HG02798 (cell line): ENCODE data around the gene CCDC9B.

ENCODE experiments used
- ATAC-seq: cut with Tn5 transposase; IDR thresholded peaks from one replicate; pipeline ENCODE4 v1.9.1; 2021; ENCODE audit warnings: mild to moderate bottlenecking; ENCODE audit not compliant: unreplicated experiment, poor library complexity

The CCDC9B gene

DNA sequence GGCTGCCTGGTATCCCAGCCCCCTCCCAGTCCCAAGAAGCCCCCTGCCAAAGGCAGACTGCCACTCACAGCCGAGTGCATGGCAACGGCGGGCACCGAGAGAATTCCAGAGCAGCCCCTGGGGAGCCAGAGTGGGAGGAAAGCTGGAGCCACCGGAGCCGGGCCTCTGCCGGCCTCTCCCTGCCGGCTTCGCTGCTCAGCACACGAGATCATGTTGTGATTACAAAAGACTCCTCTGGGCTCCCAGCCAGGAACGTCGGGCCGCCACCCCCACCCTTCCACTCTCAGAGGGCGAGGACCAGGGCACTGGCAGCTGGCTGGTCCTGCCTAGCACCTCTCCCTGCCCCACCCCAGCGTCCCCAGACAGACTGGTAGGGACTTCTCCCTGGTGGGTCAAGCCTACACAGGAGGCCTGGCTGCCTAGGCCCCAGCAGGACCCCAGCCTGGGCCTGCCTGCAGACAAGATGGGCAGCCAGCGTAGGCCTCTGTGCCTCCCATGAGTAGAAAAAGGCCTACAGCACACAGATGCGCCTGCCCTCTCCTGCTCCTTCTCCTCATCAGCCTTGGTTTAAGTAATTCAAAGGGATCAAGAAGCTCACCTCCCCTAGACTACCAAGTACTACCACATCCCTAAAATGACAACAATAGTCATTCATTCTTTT, at the start of gene CCDC9B:
CCDC9B (minus strand) TSS at position 200 of the 661 bp plus-strand sequence; CDS start at position 80, 120 bp downstream.
- ATAC-seq: no peak

DNA sequence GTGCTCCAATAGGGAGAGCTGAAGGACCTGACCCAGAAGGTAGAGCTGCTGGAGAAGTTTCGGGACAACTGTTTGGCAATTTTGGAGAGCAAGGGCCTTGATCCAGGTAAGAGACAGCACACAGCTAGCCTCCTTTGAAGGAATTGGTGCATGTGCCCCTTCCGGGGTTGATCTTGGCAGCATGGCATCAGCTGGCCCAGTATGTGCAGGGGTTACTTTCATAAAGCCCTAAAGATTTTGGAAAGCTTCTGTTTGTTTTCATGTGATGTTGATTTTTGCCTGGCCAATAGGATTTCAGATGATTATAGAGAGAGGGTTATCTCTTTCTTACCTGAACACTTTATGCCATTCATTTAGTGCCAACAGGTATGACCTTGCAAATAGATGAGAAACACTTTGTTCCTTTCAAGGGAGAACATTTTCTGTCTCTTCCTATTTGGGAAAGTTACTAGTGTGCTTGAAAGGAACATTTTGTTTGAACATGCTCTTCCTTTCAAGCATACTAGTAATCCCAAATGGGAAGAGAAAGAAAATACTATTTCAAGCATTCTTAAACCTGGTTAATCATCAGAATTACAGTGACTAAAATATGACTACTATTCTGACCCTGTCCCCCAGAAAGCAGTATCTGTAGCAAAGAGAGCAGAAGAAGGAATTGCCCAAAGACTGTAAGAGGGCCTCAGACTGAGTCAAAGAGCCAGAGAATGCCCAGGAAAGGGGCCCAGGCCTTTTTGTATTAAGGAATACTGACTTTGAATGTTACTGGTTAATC, 49.3 kb upstream of the CCDC9B start:
- ATAC-seq: no peak

DNA sequence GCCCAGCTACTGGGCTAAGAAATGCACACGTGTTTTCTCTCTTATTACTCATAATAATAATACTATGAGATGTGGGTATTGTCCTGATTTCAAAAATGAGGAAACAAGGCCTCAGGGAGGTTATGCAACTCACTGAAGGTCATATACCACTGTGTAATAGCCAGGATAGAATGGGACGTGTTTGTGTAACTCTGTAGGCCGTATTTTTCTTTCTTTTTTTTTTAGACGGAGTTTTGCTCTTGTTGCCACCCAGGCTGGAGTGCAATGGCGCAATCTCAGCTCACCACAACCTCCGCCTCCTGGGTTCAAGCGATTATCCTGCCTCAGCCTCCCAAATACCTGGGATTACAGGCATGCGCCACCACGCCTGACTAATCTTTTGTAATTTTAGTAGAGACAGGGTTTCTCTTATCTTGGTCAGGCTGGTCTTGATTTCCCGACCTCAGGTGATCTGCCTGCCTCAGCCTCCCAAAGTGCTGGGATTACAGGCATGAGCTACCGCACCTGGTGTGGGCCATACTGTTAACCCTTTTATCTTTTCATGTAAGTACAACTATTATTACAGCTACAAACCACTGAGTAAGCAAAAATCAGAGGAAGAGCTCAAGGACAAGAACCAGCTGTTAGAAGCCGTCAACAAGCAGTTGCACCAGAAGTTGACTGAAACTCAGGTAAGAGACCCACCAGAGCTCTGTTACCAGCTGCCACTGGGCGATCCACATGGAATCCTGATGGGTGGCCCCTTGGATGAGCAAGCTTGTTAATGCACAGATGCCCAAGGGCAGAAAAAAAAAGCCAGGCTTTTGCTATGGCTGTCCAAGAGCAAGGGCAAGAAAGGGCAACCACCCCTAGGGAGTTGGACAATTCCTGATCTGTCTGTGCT, 48.4 kb upstream of the CCDC9B start:
- ATAC-seq: no peak

- no peak for ATAC-seq
Measured at GRCh38 chr15:40386480-40386879, 45.7 kb upstream of the CCDC9B start.

DNA sequence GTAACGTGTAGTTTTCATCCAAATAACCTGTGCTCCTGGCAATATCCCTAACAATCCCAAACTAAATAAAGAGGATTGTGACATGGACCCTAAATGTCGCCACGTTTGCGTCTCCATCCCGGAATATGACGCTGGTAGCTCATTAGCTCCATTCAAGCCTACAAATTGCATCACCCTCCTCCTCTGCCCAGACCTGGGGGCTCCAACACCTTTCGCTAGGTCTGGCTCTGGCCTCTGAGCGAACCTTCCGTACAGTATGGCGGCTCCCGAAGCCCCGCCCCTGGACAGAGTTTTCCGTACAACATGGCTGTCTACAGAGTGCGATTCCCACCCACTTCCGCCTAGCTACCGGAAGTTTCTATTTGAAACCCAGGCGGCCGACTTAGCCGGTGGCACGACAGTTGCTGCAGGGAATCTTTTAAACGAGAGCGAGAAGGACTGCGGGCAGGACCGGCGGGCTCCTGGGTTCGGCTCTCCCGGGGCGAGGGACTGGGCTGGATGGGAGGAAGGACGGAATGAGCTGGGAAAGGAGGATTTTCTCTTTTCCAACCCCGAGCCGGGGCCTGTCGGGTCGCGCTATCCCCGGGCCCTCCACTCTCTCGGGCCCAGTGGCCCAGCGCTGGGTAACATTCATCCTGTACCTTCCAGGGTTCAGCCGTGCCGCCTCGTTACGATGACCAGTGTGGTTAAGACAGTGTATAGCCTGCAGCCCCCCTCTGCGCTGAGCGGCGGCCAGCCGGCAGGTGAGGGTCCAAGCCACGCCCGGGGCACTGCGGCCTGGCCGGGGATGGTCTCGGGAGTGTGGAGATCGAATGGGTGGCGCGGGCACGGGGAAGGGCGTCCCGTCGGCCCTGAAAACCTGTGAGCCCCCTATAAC, 42.1 kb upstream of the CCDC9B start, which contains the start of gene KNSTRN:
KNSTRN (plus strand) TSS at position 142 of the 877 bp plus-strand sequence; CDS start at position 257, 115 bp downstream.
- ATAC-seq: peak; percentile 94

DNA sequence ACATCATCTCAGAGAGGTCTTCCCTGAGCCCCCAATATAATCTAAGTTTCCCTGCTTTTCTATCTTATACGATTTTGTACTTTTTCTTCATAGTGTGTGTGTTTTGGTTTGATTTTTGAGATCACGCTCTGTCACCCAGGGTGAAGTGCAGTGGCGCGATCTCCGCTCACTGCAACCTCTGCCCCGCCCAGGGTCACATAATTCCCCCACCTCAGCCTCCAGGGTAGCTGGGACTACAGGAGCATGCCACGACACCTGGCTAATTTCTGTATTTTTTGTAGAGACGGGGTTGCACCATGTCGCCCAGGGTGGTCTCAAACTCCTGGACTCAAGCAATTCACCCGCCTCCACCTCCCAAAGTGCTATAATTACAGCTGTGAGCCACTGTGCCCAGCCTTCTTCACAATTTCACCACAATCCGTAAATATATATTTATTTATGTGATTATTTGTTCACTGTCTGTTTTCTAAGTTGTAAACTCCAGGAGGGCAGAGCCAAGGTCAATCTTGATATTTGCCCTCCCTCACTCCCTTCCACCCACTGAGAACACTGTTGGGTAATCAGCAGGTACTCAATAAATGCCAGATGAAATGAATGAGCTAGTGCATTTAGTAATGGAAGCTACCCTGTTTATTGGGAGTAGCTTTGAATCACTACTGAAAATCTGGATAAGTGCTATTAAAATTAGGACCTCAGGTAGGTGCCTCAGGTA, 41.2 kb upstream of the CCDC9B start:
- ATAC-seq: no peak

GRCh38 chr15:40380636-40381035, 39.9 kb upstream of the CCDC9B start:
- no peak for ATAC-seq

GRCh38 chr15:40379853-40380252, 39.1 kb upstream of the CCDC9B start:
- ATAC-seq: no peak

- no peak for ATAC-seq
Measured at GRCh38 chr15:40379374-40379773, 38.6 kb upstream of the CCDC9B start.

DNA sequence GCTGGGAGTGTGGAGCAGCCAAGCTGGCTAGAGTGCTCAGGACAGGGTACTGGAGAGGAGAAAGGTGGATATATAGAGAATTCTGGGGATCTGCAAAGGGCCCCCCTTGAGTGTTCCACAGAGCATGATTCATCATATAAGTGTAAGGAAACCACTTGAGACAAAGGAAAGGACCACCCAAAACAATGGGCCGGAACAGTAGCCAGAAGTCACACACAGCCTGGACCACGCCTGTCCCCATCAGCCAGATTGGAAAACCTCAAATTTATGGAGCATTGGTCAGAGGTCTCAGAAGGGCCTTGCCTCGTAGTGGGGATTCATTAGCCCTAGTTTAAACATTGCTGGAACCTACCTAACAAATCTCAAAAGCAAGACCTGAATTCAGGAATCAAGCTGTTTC, 36.9 kb upstream of the CCDC9B start:
- ATAC-seq: no peak

GRCh38 chr15:40372981-40373380, 32.2 kb upstream of the CCDC9B start:
- ATAC-seq: no peak

GRCh38 chr15:40369971-40370370, 29.2 kb upstream of the CCDC9B start:
- no peak for ATAC-seq

DNA sequence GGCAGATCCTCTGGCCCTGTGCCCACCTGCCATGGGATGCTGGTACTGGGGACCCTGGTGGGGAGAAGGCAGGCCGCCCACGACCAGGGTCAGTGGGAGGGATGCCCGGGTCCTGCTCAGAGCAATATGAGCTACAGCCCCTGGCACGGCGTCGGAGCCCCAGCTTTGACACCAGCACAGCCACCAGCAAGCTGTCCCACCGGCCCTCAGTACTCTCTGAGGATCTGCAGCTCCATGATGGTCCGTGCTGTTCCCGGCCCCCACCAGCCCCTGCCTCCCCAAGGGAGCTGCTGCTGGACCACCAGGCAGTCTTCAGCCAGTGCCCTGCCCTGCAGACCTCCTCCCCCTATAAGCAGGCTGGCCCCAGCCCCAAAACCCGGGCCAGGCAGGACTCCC, 28.7 kb upstream of the CCDC9B start:
- ATAC-seq: no peak

DNA sequence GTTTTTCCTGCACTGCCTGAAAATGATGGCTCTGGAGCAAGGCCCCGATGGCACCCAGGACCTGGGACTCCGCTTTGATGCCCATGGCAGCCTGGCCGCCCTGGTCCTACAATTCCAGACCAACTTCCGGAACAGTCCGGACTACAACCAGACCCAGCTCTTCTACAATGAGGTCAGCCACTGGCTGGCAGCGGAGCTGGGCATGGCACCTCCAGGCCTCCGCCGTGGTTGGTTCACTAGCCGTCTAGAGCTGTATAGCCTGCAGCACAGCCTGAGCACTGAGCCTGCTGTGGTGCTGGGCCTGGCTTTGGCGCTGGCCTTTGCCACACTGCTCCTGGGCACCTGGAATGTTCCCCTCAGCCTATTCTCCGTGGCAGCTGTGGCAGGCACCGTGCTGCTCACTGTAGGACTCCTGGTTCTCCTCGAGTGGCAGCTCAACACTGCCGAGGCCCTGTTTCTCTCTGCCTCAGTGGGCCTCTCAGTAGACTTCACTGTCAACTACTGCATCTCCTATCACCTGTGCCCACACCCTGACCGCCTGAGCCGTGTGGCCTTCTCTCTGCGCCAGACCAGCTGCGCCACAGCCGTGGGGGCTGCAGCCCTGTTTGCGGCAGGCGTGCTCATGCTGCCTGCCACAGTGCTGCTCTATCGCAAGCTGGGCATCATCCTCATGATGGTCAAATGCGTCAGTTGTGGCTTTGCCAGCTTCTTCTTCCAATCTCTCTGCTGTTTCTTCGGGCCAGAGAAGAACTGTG, 28.2 kb upstream of the CCDC9B start:
- ATAC-seq: no peak

- ATAC-seq: peak; percentile 86
Measured at GRCh38 chr15:40367686-40368611, 27.2 kb upstream of the CCDC9B start.

DNA sequence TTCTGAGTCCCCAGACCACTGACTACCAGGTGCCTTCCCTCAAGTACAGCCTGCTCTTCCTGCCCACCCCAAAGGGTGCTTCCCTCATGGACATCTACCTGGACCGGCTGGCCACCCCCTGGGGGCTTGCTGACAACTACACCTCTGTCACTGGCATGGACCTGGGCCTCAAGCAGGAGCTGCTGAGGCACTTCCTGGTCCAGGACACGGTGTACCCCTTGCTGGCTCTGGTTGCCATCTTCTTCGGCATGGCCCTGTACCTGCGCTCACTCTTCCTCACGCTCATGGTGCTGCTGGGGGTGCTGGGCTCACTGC, 26.6 kb upstream of the CCDC9B start:
- ATAC-seq: no peak

- ATAC-seq: no peak
Measured at GRCh38 chr15:40366457-40367370, 26.0 kb upstream of the CCDC9B start.
